Measurements from ENCODE around the gene BAZ2B. TPM values are rescaled to one million over a fixed set of nuclear protein-coding genes. Genes with fewer than 3 reads are reported as not detected.

Gene BAZ2B
- total and polyA plus RNA-seq, 2 of the 13 experiments (the other 11 are each of a cell fraction or from before 2014, with no cell fraction given), result 14.0 to 15.1 TPM

- TF ChIP-seq, protein P1, sequence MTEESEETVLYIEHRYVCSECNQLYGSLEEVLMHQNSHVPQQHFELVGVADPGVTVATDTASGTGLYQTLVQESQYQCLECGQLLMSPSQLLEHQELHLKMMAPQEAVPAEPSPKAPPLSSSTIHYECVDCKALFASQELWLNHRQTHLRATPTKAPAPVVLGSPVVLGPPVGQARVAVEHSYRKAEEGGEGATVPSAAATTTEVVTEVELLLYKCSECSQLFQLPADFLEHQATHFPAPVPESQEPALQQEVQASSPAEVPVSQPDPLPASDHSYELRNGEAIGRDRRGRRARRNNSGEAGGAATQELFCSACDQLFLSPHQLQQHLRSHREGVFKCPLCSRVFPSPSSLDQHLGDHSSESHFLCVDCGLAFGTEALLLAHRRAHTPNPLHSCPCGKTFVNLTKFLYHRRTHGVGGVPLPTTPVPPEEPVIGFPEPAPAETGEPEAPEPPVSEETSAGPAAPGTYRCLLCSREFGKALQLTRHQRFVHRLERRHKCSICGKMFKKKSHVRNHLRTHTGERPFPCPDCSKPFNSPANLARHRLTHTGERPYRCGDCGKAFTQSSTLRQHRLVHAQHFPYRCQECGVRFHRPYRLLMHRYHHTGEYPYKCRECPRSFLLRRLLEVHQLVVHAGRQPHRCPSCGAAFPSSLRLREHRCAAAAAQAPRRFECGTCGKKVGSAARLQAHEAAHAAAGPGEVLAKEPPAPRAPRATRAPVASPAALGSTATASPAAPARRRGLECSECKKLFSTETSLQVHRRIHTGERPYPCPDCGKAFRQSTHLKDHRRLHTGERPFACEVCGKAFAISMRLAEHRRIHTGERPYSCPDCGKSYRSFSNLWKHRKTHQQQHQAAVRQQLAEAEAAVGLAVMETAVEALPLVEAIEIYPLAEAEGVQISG (CRISPR knock-in tag; IDR thresholded peaks at IDR 0.05), result peak; percentile 69; the same call in 1 of the 2 replicates
- TF ChIP-seq ZNF446 (CRISPR knock-in tag; IDR thresholded peaks at IDR 0.05) (no peak; the same call in 1 of the 2 replicates), KLF9 (CRISPR knock-in tag; IDR thresholded peaks at IDR 0.05; ENCODE audit: low read depth) (no peak), NR3C1 (CRISPR knock-in tag; IDR thresholded peaks at IDR 0.05) (no peak), ZNF546 (CRISPR knock-in tag; conservative IDR thresholded peaks at IDR 0.05) (0 out of 2 replicates have a peak, but pooled peaks have one; percentile 2), AFF4 (CRISPR knock-in tag; IDR thresholded peaks at IDR 0.05) (peak; percentile 70; the same call in 1 of the 2 replicates), STAT6 (CRISPR knock-in tag; IDR thresholded peaks at IDR 0.05; ENCODE audit: borderline replicate concordance) (0 out of 2 replicates have a peak, but pooled peaks have one; percentile 61), CREM (IDR thresholded peaks at IDR 0.05) (peak; percentile 12; the same call in 1 of the 2 replicates), CREM (CRISPR knock-in tag; IDR thresholded peaks at IDR 0.05) (no peak), HNRNPL (IDR thresholded peaks at IDR 0.05; ENCODE audit: low read depth, low read length) (0 out of 2 replicates have a peak, but pooled peaks have one; percentile 60), THAP7 (CRISPR knock-in tag; IDR thresholded peaks at IDR 0.05) (0 out of 2 replicates have a peak, but pooled peaks have one; percentile 20), FOXO1 (CRISPR knock-in tag; IDR thresholded peaks at IDR 0.05) (peak; percentile 41), ZNF329 (CRISPR knock-in tag; IDR thresholded peaks at IDR 0.05; ENCODE audit: low read depth) (0 out of 2 replicates have a peak, but pooled peaks have one; percentile 77)
- TF ChIP-seq, protein P2, sequence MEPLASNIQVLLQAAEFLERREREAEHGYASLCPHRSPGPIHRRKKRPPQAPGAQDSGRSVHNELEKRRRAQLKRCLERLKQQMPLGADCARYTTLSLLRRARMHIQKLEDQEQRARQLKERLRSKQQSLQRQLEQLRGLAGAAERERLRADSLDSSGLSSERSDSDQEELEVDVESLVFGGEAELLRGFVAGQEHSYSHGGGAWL (CRISPR knock-in tag; IDR thresholded peaks at IDR 0.05), result peak; percentile 88; the same call in 1 of the 2 replicates
- TF ChIP-seq, protein P3, sequence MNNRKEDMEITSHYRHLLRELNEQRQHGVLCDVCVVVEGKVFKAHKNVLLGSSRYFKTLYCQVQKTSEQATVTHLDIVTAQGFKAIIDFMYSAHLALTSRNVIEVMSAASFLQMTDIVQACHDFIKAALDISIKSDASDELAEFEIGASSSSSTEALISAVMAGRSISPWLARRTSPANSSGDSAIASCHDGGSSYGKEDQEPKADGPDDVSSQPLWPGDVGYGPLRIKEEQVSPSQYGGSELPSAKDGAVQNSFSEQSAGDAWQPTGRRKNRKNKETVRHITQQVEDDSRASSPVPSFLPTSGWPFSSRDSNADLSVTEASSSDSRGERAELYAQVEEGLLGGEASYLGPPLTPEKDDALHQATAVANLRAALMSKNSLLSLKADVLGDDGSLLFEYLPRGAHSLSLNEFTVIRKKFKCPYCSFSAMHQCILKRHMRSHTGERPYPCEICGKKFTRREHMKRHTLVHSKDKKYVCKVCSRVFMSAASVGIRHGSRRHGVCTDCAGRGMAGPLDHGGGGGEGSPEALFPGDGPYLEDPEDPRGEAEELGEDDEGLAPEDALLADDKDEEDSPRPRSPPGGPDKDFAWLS (CRISPR knock-in tag; IDR thresholded peaks at IDR 0.05; ENCODE audit: borderline replicate concordance), result peak; percentile 40; the same call in 1 of the 2 replicates
Measured at GRCh38 chr2:159615367-159616285, 722 bp downstream of the BAZ2B start (continued).
